Measurements from ENCODE around the gene DNTT. TPM values are rescaled to one million over a fixed set of nuclear protein-coding genes. Genes with fewer than 3 reads are reported as not detected.
A peak's percentile ranks its signal among the peaks of the same experiment; 100 is the strongest.

Gene DNTT
- total and polyA plus RNA-seq, 5 experiments from 2014 or later: not detected

GRCh38 chr10:96281444-96282029 is 22.7 kb upstream of the DNTT start:
- Mint-ChIP-seq H3K36me3 (no peaks in the 10 kb centered on the region), H3K4me3 (no peak overlapping the region), H3K27ac (no peak overlapping the region), H3K27me3 (peaks cover 0 to 4% (median 0%) of the 10 kb centered on the region in 5 donors), H3K4me1 (peaks cover 0 to 21% (median 0%) of the 10 kb centered on the region in 4 donors), H3K9me3 (no peaks in the 10 kb centered on the region)
- ATAC-seq (no peak), DNase-seq (no peak)
- POLR2A ChIA-PET: no interaction called here

DNA sequence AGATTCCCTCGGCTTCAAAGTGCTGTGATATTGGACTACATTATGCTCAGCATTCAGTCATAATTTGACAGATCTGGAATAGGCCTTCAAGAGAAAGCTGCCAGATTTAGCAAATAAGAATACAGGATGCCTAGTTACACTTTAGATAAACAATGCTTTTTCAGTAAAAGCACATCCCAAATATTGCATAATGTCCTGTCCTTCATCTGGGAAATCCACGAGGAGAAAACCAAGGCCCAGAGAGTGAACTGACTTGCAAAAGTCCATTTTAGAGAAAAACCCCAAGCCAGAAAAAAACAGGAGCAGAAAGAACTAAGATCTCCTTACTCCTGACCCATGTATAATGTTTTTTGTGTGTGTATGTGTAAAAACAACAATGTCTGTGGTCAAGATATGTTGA is 20.9 kb upstream of the DNTT start:
- Mint-ChIP-seq H3K4me1 (peaks cover 6 to 31% (median 13%) of the 10 kb centered on the region in 4 donors), H3K36me3 (no peaks in the 10 kb centered on the region), H3K27me3 (peaks cover 0 to 2% (median 0%) of the 10 kb centered on the region in 5 donors), H3K9me3 (no peaks in the 10 kb centered on the region), H3K27ac (no peak overlapping the region), H3K4me3 (no peak overlapping the region)
- DNase-seq (no peak), ATAC-seq (no peak)
- POLR2A ChIA-PET: no interaction called here

DNA sequence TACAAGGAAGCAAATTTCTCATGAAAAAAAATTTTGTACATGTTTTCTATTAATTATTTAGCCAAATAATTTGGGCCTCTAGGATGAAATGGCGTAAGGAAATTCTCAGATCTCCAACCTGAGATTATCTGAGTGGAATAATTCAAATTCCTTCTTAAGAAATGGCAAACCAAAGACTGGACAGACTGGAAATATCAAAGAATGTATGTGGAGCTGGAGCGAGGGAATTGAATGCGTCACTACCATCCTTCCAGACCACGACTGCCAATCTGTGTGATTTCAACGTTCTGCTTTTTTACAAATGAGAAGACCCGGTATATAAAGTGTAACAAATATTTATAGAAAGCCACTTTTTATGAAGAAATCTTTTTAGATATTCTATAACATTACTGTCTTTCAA is 20.5 kb upstream of the DNTT start:
- Mint-ChIP-seq H3K4me1 (peaks cover 7 to 34% (median 16%) of the 10 kb centered on the region in 4 donors), H3K27me3 (peaks cover 0 to 2% (median 0%) of the 10 kb centered on the region in 5 donors), H3K36me3 (no peaks in the 10 kb centered on the region), H3K4me3 (no peak overlapping the region), H3K9me3 (no peaks in the 10 kb centered on the region), H3K27ac (no peak overlapping the region)
- POLR2A ChIA-PET: no interaction called here
- ATAC-seq (no peak), DNase-seq (no peak)

GRCh38 chr10:96285331-96285752 is 18.9 kb upstream of the DNTT start:
- POLR2A ChIA-PET: no interaction called here

DNA sequence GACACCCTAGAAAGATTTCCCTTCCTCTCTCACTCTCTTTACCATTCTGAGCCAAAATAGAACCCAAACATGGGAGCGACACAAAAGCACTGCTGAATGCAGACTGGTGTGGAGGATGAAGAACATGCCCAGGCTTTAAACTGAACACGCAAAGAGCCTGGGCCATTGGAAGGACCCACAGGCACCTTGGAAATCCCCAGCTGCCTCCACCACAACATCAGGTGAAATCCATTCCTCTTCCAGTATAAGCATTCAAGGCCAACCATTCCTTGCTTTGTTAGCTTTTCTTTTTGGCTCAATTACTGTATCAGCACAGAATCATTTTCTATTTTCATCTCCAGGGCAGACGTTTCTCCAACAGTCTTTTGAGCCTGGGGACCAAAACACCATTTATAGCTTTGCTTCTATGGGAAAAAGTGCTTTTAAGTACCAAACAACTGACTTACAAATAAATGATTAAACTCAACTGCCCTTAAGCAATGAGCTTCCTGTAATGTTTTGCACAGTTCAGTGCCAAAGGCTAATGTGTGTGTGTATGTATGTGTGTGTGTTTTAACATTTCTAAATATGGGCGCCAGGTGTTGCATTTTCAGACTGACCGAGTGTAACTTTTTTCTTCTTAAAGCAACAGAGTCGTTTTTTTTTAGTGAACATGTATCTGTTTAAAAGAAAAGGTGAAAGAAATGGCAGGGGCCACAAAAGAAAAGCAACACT is 16.7 kb upstream of the DNTT start:
- Mint-ChIP-seq H3K4me1 (peaks cover 7 to 57% (median 20%) of the 10 kb centered on the region in 4 donors), H3K36me3 (no peaks in the 10 kb centered on the region), H3K9me3 (no peaks in the 10 kb centered on the region), H3K27ac (peak overlapping the region in 6 of 10 donors; percentile 16 to 86 (median 42)), H3K27me3 (peaks cover 0 to 2% (median 0%) of the 10 kb centered on the region in 5 donors), H3K4me3 (peak overlapping the region in 9 of 10 donors; percentile 8 to 82 (median 58))
- DNase-seq: no peak
- POLR2A ChIA-PET: interaction anchor here (0.7 to 1.5 kb wide), 4 partner anchors 8 to 14 kb away, joined by 3 to 6 read pairs (median 4); no protein-coding TSS in a partner anchor
- ATAC-seq: peak in 1 of 2 donors; percentile 41

More at GRCh38 chr10:96285331-96285752, 18.9 kb upstream of the DNTT start:
- ATAC-seq (no peak), DNase-seq (no peak)
- no peaks in the 10 kb centered on the region for H3K9me3 Mint-ChIP-seq
- H3K4me1 Mint-ChIP-seq: peaks cover 7 to 45% (median 17%) of the 10 kb centered on the region in 4 donors
- no peaks in the 10 kb centered on the region for H3K27me3 Mint-ChIP-seq
- H3K27ac Mint-ChIP-seq: no peak overlapping the region
- no peak overlapping the region for H3K4me3 Mint-ChIP-seq
- no peaks in the 10 kb centered on the region for H3K36me3 Mint-ChIP-seq

DNA sequence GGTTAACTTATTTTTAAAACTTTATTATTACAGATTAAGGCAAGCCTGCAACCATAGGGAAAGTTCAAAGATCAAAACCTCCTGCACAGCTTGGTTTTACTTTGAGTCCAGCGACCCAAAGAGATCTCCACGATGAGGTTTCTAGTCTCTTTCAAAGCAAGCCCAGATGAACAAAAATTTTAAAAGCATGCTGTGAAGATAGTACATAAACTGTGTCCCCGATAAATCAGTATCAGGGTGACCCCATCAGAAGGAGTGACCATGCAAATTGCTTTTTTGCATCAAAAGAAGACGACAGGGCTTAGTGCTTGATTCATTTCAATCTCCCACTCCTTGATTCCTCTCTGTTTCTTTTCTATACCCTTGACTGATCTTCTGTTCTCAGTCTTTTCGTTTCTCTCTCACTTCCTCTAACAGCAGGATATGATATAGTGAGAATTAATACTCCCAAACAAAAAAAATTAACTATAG is 16.0 kb upstream of the DNTT start:
- Mint-ChIP-seq H3K36me3 (no peaks in the 10 kb centered on the region), H3K27ac (peak overlapping the region in 7 of 10 donors; percentile 13 to 86 (median 19)), H3K27me3 (peaks cover 0 to 2% (median 0%) of the 10 kb centered on the region in 5 donors), H3K9me3 (no peaks in the 10 kb centered on the region), H3K4me3 (peak overlapping the region; percentile 6 to 82 (median 41)), H3K4me1 (peaks cover 7 to 59% (median 20%) of the 10 kb centered on the region in 4 donors)
- DNase-seq: no peak
- ATAC-seq: peak in 1 of 2 donors; percentile 41
- POLR2A ChIA-PET: interaction anchor here (1.0 to 1.5 kb wide), 2 partner anchors 11 to 14 kb away, joined by 3 to 4 read pairs; no protein-coding TSS in a partner anchor

GRCh38 chr10:96289218-96289910 is 14.9 kb upstream of the DNTT start:
- ATAC-seq: no peak
- POLR2A ChIA-PET: no interaction called here
- Mint-ChIP-seq H3K36me3 (no peaks in the 10 kb centered on the region), H3K4me3 (no peak overlapping the region), H3K27ac (no peak overlapping the region), H3K4me1 (peaks cover 7 to 66% (median 25%) of the 10 kb centered on the region in 4 donors), H3K27me3 (peaks cover 0 to 5% (median 0%) of the 10 kb centered on the region in 5 donors), H3K9me3 (no peaks in the 10 kb centered on the region)
- DNase-seq: no peak

GRCh38 chr10:96290368-96291133 is 13.7 kb upstream of the DNTT start:
- peaks cover 10 to 65% (median 32%) of the 10 kb centered on the region in 4 donors for H3K4me1 Mint-ChIP-seq
- no peaks in the 10 kb centered on the region for H3K9me3 Mint-ChIP-seq
- H3K36me3 Mint-ChIP-seq: no peaks in the 10 kb centered on the region
- ATAC-seq: no peak
- peak overlapping the region in 2 of 10 donors; percentile 3 to 29 for H3K4me3 Mint-ChIP-seq
- H3K27me3 Mint-ChIP-seq: peaks cover 0 to 5% (median 0%) of the 10 kb centered on the region in 5 donors
- DNase-seq: no peak
- POLR2A ChIA-PET: interaction anchor here (1.0 to 3.2 kb wide), 2 partner anchors 61 to 64 kb away, joined by 3 to 6 read pairs; no protein-coding TSS in a partner anchor
- peak overlapping the region in 3 of 10 donors; percentile 22 to 60 (median 36) for H3K27ac Mint-ChIP-seq

DNA sequence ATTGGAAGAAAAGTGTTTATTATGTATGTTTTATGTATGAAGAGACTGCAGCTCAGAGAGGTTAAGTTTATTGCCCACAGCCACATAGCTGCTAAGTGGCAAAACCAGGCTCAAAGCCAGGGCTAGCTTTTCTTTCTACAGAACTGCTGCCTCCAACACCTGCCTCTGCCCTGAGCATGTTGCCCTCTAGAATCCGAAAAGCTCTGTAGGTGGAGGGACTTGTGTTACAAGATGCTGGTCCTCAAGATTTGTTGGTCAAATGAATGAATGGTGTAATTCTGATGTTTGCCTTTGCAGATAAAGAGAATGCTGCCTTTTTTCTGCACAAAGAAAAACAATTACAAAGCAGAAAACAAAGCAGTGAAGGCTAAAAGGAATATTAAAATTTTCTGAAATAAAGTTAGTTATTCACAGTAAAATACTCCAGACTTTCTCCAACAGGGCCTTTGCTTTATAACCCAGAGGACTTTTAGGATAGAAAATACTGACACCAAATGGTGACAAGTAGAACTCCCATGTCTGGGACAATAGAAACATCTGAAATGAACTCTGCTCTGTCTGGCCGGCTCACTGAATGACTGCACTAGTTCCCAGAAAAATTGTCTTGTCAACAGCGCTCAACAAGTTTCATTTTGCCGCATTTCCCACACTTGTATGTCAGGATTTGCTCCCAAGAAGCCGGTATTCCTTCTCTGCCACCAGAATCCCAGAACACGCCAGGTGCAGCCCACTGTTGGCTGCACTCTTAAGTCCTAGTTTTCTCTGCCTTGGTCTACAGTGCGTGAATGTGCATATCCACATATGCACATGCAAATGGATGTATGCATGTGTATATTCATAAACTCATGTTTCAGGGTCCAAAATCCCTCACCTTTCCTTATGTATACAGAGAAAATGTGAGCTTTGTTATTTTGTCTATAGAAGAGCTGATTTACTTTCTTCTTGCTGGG is 11.0 kb upstream of the DNTT start:
- H3K27me3 Mint-ChIP-seq: peaks cover 0 to 5% (median 0%) of the 10 kb centered on the region in 5 donors
- ATAC-seq: peak; percentile 66 to 91
- no peaks in the 10 kb centered on the region for H3K9me3 Mint-ChIP-seq
- POLR2A ChIA-PET: interaction anchor here (3.2 kb wide), 1 partner anchor 64 kb away, joined by 6 read pairs; no protein-coding TSS in a partner anchor
- H3K36me3 Mint-ChIP-seq: no peaks in the 10 kb centered on the region
- no peak overlapping the region for H3K4me3 Mint-ChIP-seq
- H3K4me1 Mint-ChIP-seq: peaks cover 17 to 57% (median 39%) of the 10 kb centered on the region in 4 donors
- H3K27ac Mint-ChIP-seq: peak overlapping the region in 2 of 10 donors; percentile 35 to 52
- peak in 5 of 10 donors; percentile 2 to 47 (median 37) for DNase-seq

DNA sequence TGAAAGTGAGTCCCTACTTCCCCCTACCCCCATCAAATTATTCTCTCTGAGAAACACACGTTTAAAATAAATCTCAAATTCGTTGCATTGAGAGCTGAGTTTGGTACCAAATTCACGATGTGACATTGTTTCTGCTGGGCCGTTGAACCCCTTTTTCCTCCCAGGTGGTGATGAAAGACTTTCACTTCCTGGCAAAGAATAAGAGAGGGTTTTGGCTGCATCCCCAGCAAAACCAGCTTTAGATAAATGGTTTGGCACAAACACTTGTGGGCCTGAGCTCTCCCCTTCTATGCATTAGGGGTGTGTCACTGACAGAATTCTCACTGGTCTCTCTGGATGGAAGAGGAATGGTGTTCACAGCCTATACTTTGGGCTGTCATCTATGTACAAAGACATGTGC is 8.8 kb upstream of the DNTT start:
- peaks cover 0 to 5% (median 0%) of the 10 kb centered on the region in 5 donors for H3K27me3 Mint-ChIP-seq
- no peaks in the 10 kb centered on the region for H3K36me3 Mint-ChIP-seq
- H3K4me1 Mint-ChIP-seq: peaks cover 32 to 62% (median 55%) of the 10 kb centered on the region in 4 donors
- peaks cover 0 to 12% (median 0%) of the 10 kb centered on the region in 9 donors for H3K9me3 Mint-ChIP-seq
- ATAC-seq (no peak), DNase-seq (no peak)
- POLR2A ChIA-PET: interaction anchor here (0.7 to 1.4 kb wide), 4 partner anchors 8 to 281 kb away, joined by 3 to 6 read pairs (median 4); no protein-coding TSS in a partner anchor
- peak overlapping the region in 9 of 10 donors; percentile 6 to 78 (median 57) for H3K27ac Mint-ChIP-seq
- H3K4me3 Mint-ChIP-seq: peak overlapping the region in 6 of 10 donors; percentile 4 to 62 (median 38)

DNA sequence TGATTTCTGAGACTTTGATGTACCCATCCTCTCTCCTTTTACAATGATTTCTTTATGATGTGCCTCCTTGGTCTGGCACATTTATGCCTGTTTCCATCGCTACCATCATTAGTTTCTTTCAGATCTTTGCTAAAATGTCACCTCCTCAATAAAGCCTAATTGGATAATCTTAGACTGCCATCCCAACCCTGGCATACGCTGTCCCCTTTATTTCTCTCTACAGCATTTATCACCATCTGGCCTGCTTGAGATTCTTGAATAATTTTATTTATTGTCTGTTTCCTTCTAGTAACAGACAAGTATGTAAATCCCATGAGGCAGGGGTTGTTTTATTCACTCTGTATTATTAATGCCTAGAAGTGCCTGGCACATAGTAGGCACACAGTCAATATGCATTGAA is 6.7 kb upstream of the DNTT start:
- peak overlapping the region in 1 of 10 donors; percentile 49 for H3K4me3 Mint-ChIP-seq
- no peaks in the 10 kb centered on the region for H3K36me3 Mint-ChIP-seq
- H3K27ac Mint-ChIP-seq: peak overlapping the region; percentile 48 to 99 (median 88)
- peaks cover 0 to 3% (median 0%) of the 10 kb centered on the region in 5 donors for H3K27me3 Mint-ChIP-seq
- H3K4me1 Mint-ChIP-seq: peaks cover 41 to 70% (median 68%) of the 10 kb centered on the region in 4 donors
- ATAC-seq: no peak
- no peak for DNase-seq
- POLR2A ChIA-PET: no interaction called here
- peaks cover 0 to 12% (median 0%) of the 10 kb centered on the region in 9 donors for H3K9me3 Mint-ChIP-seq
